HG03064 (cell line): ENCODE measurements around the gene MAG.

ENCODE experiments used
- ATAC-seq: cut with Tn5 transposase; IDR thresholded peaks from one replicate; pipeline ENCODE4 v1.9.1; 2021; ENCODE audit warnings: low read depth; ENCODE audit not compliant: unreplicated experiment

Gene MAG

GRCh38 chr19:35340431-35340830 lies 48.5 kb downstream of the MAG start:
- ATAC-seq: no peak

- ATAC-seq: no peak
Observed at GRCh38 chr19:35341006-35341405, 49.0 kb downstream of the MAG start.

GRCh38 chr19:35341565-35342225 lies 49.7 kb downstream of the MAG start:
- no peak for ATAC-seq

GRCh38 chr19:35342430-35342829 lies 50.5 kb downstream of the MAG start:
- ATAC-seq: no peak

GRCh38 chr19:35344511-35345031 lies 52.6 kb downstream of the MAG start:
- no peak for ATAC-seq

- ATAC-seq: no peak
Observed at GRCh38 chr19:35345671-35346111, 53.7 kb downstream of the MAG start.

- no peak for ATAC-seq
Observed at GRCh38 chr19:35346193-35347052, 54.5 kb downstream of the MAG start.

GRCh38 chr19:35347171-35347929 lies 55.4 kb downstream of the MAG start, which contains the start of gene FFAR1:
Gene FFAR1 (plus strand): TSS chr19:35347902. CDS start chr19:35351552, 3,650 bp downstream.
- peak; percentile 46 for ATAC-seq

- no peak for ATAC-seq
Observed at GRCh38 chr19:35347930-35348298, 56.0 kb downstream of the MAG start.

- ATAC-seq: no peak
Observed at GRCh38 chr19:35348911-35349611, 57.1 kb downstream of the MAG start.

GRCh38 chr19:35349614-35350521 lies 57.9 kb downstream of the MAG start:
- no peak for ATAC-seq

- ATAC-seq: no peak
Observed at GRCh38 chr19:35350591-35350990, 58.6 kb downstream of the MAG start.

- ATAC-seq: no peak
Observed at GRCh38 chr19:35351411-35352176, 59.6 kb downstream of the MAG start.

- no peak for ATAC-seq
Observed at GRCh38 chr19:35352177-35352447, 60.2 kb downstream of the MAG start.

- no peak for ATAC-seq
Observed at GRCh38 chr19:35352448-35353304, 60.7 kb downstream of the MAG start.

- no peak for ATAC-seq
Observed at GRCh38 chr19:35353635-35354034, 61.7 kb downstream of the MAG start.

- no peak for ATAC-seq
Observed at GRCh38 chr19:35354898-35355297, 62.9 kb downstream of the MAG start.
